Fibroblast of lung (primary cell): ENCODE measurements around the gene MBNL1. TPM values are rescaled to one million over a fixed set of nuclear protein-coding genes. Genes with fewer than 3 reads are reported as not detected.

ENCODE experiments used
- DNase-seq, 2 donors: peaks; one replicate each; pipeline versions ENCODE4 v3.0.0 to v3.0.0-alpha.2; 2010; ENCODE audit warnings: low read depth in 2 of 2
- H2AFZ ChIP-seq: 2 replicates; pipeline ENCODE4 v1.5.1; 2012; ENCODE audit warnings: low read length, control low read depth, inconsistent platforms
- H3K27ac ChIP-seq: 2 replicates; pipeline ENCODE4 v1.5.1; 2011; ENCODE audit warnings: low read length, control low read depth; ENCODE audit not compliant: insufficient read depth
- H3K27me3 ChIP-seq: 2 replicates; pipeline ENCODE4 v1.5.1; 2011; ENCODE audit warnings: mild to moderate bottlenecking, low read length; ENCODE audit not compliant: control insufficient read depth, insufficient read depth
- H3K36me3 ChIP-seq: 2 replicates; pipeline ENCODE4 v1.5.1; 2011; ENCODE audit warnings: low read length; ENCODE audit not compliant: control insufficient read depth, insufficient read depth
- H3K4me1 ChIP-seq: 2 replicates; pipeline ENCODE4 v1.5.1; 2011; ENCODE audit warnings: low read length; ENCODE audit not compliant: control insufficient read depth, insufficient read depth; ENCODE audit errors: extremely low read depth
- H3K4me2 ChIP-seq: 2 replicates; pipeline ENCODE4 v1.5.1; 2011; ENCODE audit warnings: low read length, control low read depth; ENCODE audit not compliant: insufficient read depth; ENCODE audit errors: extremely low read depth
- H3K4me3 ChIP-seq, 4 experiments: fragments of 200-600 bp in 1 of 4; sonication (generic) in 1 of 4; replicated peaks in 1 of 4; 2 replicates each; pipeline ENCODE4 v1.5.1; 2011 to 2016; ENCODE audit warnings: low read length in 4 of 4, low read depth in 3 of 4, mild to moderate bottlenecking in 3 of 4, control low read depth in 2 of 4, inconsistent platforms in 1 of 4, mixed read lengths in 1 of 4; ENCODE audit not compliant: insufficient read depth in 1 of 4; ENCODE audit errors: control extremely low read depth in 1 of 4
- H3K79me2 ChIP-seq: 2 replicates; pipeline ENCODE4 v1.5.1; 2012; ENCODE audit warnings: mild to moderate bottlenecking, low read length, inconsistent platforms; ENCODE audit not compliant: control insufficient read depth, insufficient read depth
- H3K9ac ChIP-seq: 2 replicates; pipeline ENCODE4 v1.5.1; 2011; ENCODE audit warnings: mild to moderate bottlenecking, low read length, control low read depth; ENCODE audit not compliant: insufficient read depth
- H3K9me3 ChIP-seq: 2 replicates; pipeline ENCODE4 v1.5.1; 2012; ENCODE audit warnings: low read depth, low read length; ENCODE audit not compliant: control insufficient read depth, insufficient read depth
- H4K20me1 ChIP-seq: 2 replicates; pipeline ENCODE4 v1.5.1; 2011; ENCODE audit warnings: low read length; ENCODE audit not compliant: control insufficient read depth, insufficient read depth; ENCODE audit errors: extremely low read depth
- CTCF ChIP-seq, 2 donors: IDR thresholded peaks in 1 of 2; conservative IDR thresholded peaks in 1 of 2; 1 replicate in 1 of 2; 2 replicates in 1 of 2; pipeline ENCODE4 v1.5.1; 2011 to 2012; ENCODE audit warnings: low read length in 2 of 2, control low read depth in 1 of 2, inconsistent platforms in 1 of 2, low read depth in 1 of 2, mild to moderate bottlenecking in 1 of 2
- EZH2 ChIP-seq: IDR thresholded peaks from 2 replicates; pipeline ENCODE4 v1.5.1; 2012; ENCODE audit warnings: low read length, control low read depth, mild to moderate bottlenecking; ENCODE audit errors: missing control alignments
- polyA plus RNA-seq, 2 donors: library from polyadenylated mRNA; depleted of rRNA in 1 of 2; stranded (reverse) in 1 of 2; unstranded in 1 of 2; fragments of >200 nt; gene quantifications; 2 replicates each; pipeline ENCODE4 v1.2.1, GENCODE V29; 2011 to 2012; ENCODE audit warnings: missing spikeins in 1 of 2
- total RNA-seq: library from RNA; depleted of rRNA; stranded (reverse); fragments of >200 nt; gene quantifications from 2 replicates; pipeline ENCODE4 v1.2.1, GENCODE V29; 2014

The MBNL1 gene
- total and polyA plus RNA-seq, 2 donors (not counting 1 experiment from before 2014, with no cell fraction given): 150 to 213 TPM

DNA sequence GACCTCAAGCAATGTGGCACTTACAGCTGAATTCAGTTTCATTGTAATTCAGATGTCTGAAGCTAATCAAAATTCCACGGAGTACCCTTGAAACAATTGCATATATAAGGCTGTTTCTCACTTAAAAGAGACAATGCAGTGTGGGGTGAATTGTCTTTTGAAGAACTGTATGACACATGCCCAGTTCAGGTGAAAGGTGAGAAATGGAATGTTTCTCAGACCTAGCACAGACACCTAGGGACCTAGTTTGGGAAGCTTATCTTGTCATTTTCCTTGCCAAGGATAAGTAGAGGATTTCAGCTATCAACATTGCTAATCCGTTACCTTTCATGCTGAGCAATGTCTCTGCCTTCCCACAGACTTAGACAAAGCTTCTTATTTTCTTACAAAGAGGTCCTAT, 36.3 kb downstream of the MBNL1 start:
- H3K79me2 ChIP-seq: peaks cover 88% of the 10 kb centered on the region
- H2AFZ ChIP-seq: no peak overlapping the region
- no peaks in the 10 kb centered on the region for H3K36me3 ChIP-seq
- TF ChIP-seq CTCF (conservative IDR thresholded peaks at IDR 0.05 in 1 of 2, IDR thresholded peaks at IDR 0.05 in 1 of 2; ENCODE audit: low read depth in 1 of 2, low read length in 2 of 2) (no peak), EZH2 (no peak)
- no peaks in the 10 kb centered on the region for H3K9me3 ChIP-seq
- peaks cover 26% of the 10 kb centered on the region for H3K4me1 ChIP-seq
- no peak overlapping the region for H3K27ac ChIP-seq
- H3K4me3 ChIP-seq: no peak overlapping the region
- no peak overlapping the region for H3K9ac ChIP-seq
- H3K4me2 ChIP-seq: no peak overlapping the region
- H4K20me1 ChIP-seq: no peaks in the 10 kb centered on the region
- H3K27me3 ChIP-seq: no peaks in the 10 kb centered on the region
- DNase-seq: no peak

DNA sequence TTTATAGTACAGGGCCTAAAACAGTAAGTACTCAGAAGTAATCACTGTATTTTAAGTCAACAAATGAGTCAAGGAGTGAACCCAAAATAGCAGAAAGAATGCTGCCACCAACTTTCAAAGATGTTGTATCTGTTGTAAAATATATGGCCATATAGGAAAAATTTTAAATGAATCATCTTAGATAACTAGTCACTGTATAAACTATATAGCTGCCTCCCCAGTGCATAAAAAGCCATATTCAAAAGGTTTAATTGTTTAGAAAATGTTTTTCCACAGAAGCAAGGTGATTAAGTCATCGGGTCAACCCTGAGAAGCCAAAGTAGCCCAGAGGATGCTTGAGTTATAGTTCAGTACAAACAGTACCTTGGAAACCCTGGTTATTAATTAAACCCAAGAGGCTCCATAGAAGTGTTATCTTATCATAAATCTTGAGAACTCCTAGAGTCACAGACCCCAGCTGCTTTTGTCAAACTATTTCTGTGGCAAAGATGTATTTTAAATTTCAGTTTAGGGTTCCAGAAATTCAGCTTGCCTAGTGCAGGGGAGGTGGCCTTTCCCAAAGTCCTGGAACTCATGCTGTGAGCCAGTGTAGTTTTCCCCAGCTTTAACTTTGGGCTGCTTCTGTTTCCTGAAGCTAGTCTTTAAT, 39.2 kb downstream of the MBNL1 start:
- H4K20me1 ChIP-seq: no peaks in the 10 kb centered on the region
- DNase-seq: peak in 1 of 2 donors; percentile 28
- H3K36me3 ChIP-seq: no peaks in the 10 kb centered on the region
- no peak overlapping the region for H3K4me2 ChIP-seq
- H3K27ac ChIP-seq: peak overlapping the region; percentile 51
- H3K79me2 ChIP-seq: peaks cover 92% of the 10 kb centered on the region
- H3K4me1 ChIP-seq: peaks cover 15% of the 10 kb centered on the region
- no peak overlapping the region for H2AFZ ChIP-seq
- no peak overlapping the region for H3K4me3 ChIP-seq
- TF ChIP-seq CTCF (conservative IDR thresholded peaks at IDR 0.05 in 1 of 2, IDR thresholded peaks at IDR 0.05 in 1 of 2; ENCODE audit: low read depth in 1 of 2, low read length in 2 of 2) (no peak), EZH2 (no peak)
- H3K9me3 ChIP-seq: no peaks in the 10 kb centered on the region
- no peaks in the 10 kb centered on the region for H3K27me3 ChIP-seq
- no peak overlapping the region for H3K9ac ChIP-seq

DNA sequence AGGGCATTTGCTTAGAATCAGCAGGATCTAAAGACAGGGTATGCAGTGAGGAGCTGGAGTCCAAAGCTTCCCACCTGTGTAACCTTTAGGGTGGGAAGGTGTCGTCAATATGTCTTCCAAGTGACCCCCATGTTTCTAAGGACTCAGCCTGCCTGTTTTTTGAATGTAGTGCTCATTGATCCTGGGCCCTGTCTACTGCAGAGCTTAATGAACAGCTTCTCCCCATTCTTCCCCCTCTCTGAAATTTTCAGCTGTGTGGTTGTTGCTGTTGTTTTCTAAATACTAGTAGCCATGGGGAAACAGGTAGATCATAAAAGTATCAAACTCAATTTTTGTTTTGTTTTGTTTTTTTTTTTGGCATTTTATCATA, 39.7 kb downstream of the MBNL1 start:
- no peaks in the 10 kb centered on the region for H4K20me1 ChIP-seq
- no peak overlapping the region for H3K9ac ChIP-seq
- no peak overlapping the region for H2AFZ ChIP-seq
- TF ChIP-seq EZH2 (no peak), CTCF (conservative IDR thresholded peaks at IDR 0.05 in 1 of 2, IDR thresholded peaks at IDR 0.05 in 1 of 2; ENCODE audit: low read depth in 1 of 2, low read length in 2 of 2) (no peak)
- H3K4me2 ChIP-seq: no peak overlapping the region
- peaks cover 91% of the 10 kb centered on the region for H3K79me2 ChIP-seq
- no peak for DNase-seq
- H3K27me3 ChIP-seq: no peaks in the 10 kb centered on the region
- no peaks in the 10 kb centered on the region for H3K9me3 ChIP-seq
- H3K36me3 ChIP-seq: no peaks in the 10 kb centered on the region
- peaks cover 13% of the 10 kb centered on the region for H3K4me1 ChIP-seq
- peak overlapping the region; percentile 51 for H3K27ac ChIP-seq
- no peak overlapping the region for H3K4me3 ChIP-seq
